Right atrium auricular region (tissue), 2 donors: ENCODE measurements around the gene OTUD3. TPM values are rescaled to one million over a fixed set of nuclear protein-coding genes. Genes with fewer than 3 reads are reported as not detected.
"Not testable (repeated sequence)": the region's sequence is repeated elsewhere in the genome, so short reads cannot be mapped to it uniquely, and the experiment has no call there.

ENCODE experiments used
- DNase-seq: peaks from one replicate; pipeline ENCODE4 v3.0.0-alpha.2; 2019; ENCODE audit warnings: low spot score
- H3K27ac ChIP-seq, 2 donors: fragments of 200-600 bp; sonication (generic); 1 replicate in 1 of 2; 2 replicates in 1 of 2; pipeline ENCODE4 v1.5.1; 2016 to 2019
- H3K27me3 ChIP-seq, 2 donors: fragments of 200-600 bp; sonication (generic); one replicate each; pipeline versions ENCODE4 v1.5.1 to v1.6.0; 2017 to 2019
- H3K36me3 ChIP-seq: fragments of 200-600 bp; sonication (generic); one replicate; pipeline ENCODE4 v1.5.1; 2016
- H3K4me1 ChIP-seq, 2 donors: fragments of 200-600 bp; sonication (generic); one replicate each; pipeline versions ENCODE4 v1.5.1 to v1.6.0; 2017 to 2019
- H3K4me3 ChIP-seq, 2 donors: fragments of 200-600 bp; sonication (generic); 1 replicate in 1 of 2; 2 replicates in 1 of 2; pipeline ENCODE4 v1.5.1; 2017 to 2019; ENCODE audit warnings: mild to moderate bottlenecking in 1 of 2, moderate library complexity in 1 of 2
- H3K9me3 ChIP-seq, 2 donors: fragments of 200-600 bp; sonication (generic); one replicate each; pipeline ENCODE4 v1.5.1; 2019
- total RNA-seq, 2 donors: library from RNA; depleted of rRNA; stranded (reverse); fragments of >200 nt; gene quantifications; one replicate each; pipeline ENCODE4 v1.1.0, GENCODE V29; 2016
- TF ChIP-seq, protein P1 (sequence below), 2 donors: fragments of 200-600 bp; sonication (generic); IDR thresholded peaks; one replicate each; pipeline ENCODE4 v1.5.1; 2019; ENCODE audit warnings: antibody characterized with exemption in 2 of 2

Gene OTUD3
- total RNA-seq, 2 donors from 2014 or later = 2.4 to 31.6 TPM

DNA sequence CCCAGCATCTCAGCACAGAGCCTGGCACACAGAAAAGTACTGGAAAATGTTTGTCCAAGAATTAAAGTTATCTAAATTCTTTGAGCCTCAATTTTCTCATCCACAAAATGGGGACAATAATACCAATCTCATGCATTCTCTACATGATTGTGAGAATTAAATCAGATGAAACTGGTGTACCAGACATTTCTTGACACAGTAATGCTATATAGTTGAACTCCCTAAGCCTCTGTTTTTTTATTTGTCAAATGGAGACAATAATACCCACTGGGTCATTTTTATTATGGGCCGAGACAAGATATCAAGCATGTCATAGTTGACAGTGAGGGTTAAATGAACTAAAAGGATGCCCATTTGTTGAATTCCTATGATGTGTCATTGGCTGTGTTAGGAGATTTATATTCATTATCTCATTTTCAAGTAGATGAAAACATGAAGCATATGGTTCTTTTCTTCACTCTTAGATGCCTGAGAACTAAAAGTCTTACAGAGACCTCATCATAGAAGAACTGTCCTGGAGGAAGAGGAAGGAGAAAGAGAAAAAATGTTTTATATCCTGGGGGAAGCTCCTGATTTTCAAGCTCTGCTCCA lies 17.5 kb upstream of the OTUD3 start:
- Histone ChIP-seq H3K27ac (no peak overlapping the region), H3K4me1 (no peaks in the 10 kb centered on the region), H3K27me3 (no peaks in the 10 kb centered on the region), H3K4me3 (no peak overlapping the region), H3K36me3 (no peaks in the 10 kb centered on the region), H3K9me3 (peaks cover 0 to 22% of the 10 kb centered on the region in 2 donors)
- no peak for DNase-seq
- TF ChIP-seq, protein P1, sequence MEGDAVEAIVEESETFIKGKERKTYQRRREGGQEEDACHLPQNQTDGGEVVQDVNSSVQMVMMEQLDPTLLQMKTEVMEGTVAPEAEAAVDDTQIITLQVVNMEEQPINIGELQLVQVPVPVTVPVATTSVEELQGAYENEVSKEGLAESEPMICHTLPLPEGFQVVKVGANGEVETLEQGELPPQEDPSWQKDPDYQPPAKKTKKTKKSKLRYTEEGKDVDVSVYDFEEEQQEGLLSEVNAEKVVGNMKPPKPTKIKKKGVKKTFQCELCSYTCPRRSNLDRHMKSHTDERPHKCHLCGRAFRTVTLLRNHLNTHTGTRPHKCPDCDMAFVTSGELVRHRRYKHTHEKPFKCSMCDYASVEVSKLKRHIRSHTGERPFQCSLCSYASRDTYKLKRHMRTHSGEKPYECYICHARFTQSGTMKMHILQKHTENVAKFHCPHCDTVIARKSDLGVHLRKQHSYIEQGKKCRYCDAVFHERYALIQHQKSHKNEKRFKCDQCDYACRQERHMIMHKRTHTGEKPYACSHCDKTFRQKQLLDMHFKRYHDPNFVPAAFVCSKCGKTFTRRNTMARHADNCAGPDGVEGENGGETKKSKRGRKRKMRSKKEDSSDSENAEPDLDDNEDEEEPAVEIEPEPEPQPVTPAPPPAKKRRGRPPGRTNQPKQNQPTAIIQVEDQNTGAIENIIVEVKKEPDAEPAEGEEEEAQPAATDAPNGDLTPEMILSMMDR (IDR thresholded peaks at IDR 0.05) = no peak

DNA sequence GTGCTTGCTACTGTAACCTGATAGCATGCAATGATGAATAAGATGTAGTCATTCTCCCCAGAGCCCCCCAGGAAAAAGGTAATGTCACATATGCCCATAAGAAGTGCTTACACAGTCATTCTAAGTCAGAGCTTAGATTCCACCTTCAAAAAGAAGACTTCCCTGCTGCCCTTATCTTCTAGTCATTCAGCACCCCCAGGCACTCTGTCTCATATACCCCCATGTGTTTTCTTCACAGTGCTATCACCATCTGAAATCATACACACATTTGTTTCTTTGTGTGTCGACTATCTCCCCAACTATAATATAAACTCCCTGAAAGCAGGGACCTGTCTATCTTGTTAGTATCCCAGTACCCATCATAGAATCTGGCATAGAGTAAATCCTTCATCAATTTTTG lies 16.2 kb upstream of the OTUD3 start:
- H3K36me3 ChIP-seq = no peaks in the 10 kb centered on the region
- no peaks in the 10 kb centered on the region for H3K4me1 ChIP-seq
- H3K27ac ChIP-seq = no peak overlapping the region
- no peak overlapping the region for H3K4me3 ChIP-seq
- H3K9me3 ChIP-seq = peaks cover 0 to 22% of the 10 kb centered on the region in 2 donors
- TF ChIP-seq, protein P1 (IDR thresholded peaks at IDR 0.05) = no peak
- no peak for DNase-seq
- H3K27me3 ChIP-seq = no peaks in the 10 kb centered on the region

DNA sequence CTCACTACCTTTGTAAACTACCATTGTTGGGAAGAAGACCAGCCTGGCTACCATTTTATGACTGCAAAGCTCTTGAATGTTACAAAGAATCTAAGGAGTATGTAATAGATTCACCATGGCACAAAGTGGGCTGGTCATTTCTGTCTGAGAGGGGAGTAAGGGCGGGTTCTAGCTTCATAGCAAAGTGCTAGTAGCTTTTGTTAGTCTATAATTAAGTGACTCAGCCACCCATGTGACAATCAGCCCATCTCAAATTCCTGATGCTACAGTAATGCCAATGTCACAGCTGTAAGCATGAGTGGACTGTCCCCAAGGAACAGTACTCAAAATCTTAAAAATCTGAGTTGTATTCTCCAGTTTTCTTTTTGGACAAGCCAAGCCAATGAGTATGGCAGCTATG lies 15.4 kb upstream of the OTUD3 start:
- H3K27ac ChIP-seq = no peak overlapping the region

DNA sequence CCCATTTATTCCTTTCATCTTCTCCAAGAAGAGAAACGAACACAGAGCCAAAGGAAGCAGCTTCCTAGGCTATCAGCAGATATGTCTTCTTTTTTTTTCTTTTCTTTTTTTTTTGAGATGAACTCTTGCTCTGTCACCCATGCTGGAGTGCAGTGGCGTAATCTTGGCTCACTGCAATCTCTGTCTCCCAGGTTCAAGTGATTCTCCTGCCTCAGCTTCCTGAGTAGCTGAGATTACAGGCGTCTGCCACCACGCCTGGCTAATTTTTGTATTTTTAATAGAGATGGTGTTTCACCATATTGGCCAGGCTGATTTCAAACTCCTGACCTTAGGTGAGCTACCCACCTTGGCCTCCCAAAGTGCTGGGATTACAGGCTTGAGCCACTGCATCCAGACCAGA lies 13.6 kb upstream of the OTUD3 start:
- not testable (repeated sequence) for H3K27me3 ChIP-seq, DNase-seq, H3K4me3 ChIP-seq, H3K27ac ChIP-seq, H3K36me3 ChIP-seq, H3K9me3 ChIP-seq, H3K4me1 ChIP-seq

More for the DNA sequence above, 15.4 kb upstream of the OTUD3 start:
- TF ChIP-seq, protein P1 (IDR thresholded peaks at IDR 0.05) = no peak
- H3K4me3 ChIP-seq = no peak overlapping the region
- no peaks in the 10 kb centered on the region for H3K27me3 ChIP-seq
- DNase-seq = no peak
- H3K36me3 ChIP-seq = no peaks in the 10 kb centered on the region
- H3K4me1 ChIP-seq = no peaks in the 10 kb centered on the region
- H3K9me3 ChIP-seq = peaks cover 0 to 22% of the 10 kb centered on the region in 2 donors

DNA sequence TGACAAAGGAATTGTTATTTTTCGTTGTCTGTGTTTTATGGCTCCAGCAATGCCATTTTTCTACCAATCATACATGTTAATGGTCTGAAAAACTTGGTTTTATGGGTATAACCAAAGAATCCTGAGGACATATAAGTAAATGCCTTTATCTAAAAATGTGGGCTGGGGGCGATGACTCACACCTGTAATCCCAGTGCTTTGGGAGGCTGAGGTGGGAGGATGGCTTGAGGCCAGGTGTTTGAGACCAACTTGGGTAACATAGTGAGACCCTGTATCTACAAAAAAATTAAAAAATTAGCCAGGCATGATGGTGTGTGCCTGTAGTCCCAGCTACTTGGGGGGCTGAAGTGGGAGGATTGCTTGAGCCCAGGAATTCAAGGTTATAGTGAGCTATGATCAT lies 12.7 kb upstream of the OTUD3 start:
- H3K4me1 ChIP-seq, H3K9me3 ChIP-seq, DNase-seq, H3K27ac ChIP-seq, H3K36me3 ChIP-seq, H3K4me3 ChIP-seq, H3K27me3 ChIP-seq: not testable (repeated sequence)

DNA sequence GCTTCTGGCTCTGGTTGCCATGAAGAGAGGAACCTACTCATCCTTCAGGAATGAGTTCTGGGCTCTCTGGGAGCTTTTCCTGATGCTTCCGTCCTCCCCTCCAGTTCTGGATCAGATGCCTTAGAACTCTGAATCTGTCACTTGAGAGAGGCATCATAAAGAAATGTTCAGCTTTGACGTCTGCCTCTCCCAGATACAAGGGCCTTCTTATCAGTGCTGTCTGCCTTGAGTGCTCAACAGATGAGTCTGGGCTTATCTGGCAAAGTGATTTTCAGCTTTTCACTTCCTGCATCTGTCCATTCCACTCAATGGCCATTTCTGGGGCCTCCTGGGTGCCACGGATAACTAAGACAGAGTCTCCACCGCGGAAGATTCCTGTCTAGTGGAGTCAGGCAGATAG lies 12.3 kb upstream of the OTUD3 start:
- no peaks in the 10 kb centered on the region for H3K4me1 ChIP-seq
- H3K36me3 ChIP-seq = no peaks in the 10 kb centered on the region
- H3K4me3 ChIP-seq = no peak overlapping the region
- peaks cover 0 to 8% of the 10 kb centered on the region in 2 donors for H3K9me3 ChIP-seq
- DNase-seq = no peak
- no peak overlapping the region for H3K27ac ChIP-seq
- no peaks in the 10 kb centered on the region for H3K27me3 ChIP-seq
- TF ChIP-seq, protein P1 (IDR thresholded peaks at IDR 0.05) = no peak

DNA sequence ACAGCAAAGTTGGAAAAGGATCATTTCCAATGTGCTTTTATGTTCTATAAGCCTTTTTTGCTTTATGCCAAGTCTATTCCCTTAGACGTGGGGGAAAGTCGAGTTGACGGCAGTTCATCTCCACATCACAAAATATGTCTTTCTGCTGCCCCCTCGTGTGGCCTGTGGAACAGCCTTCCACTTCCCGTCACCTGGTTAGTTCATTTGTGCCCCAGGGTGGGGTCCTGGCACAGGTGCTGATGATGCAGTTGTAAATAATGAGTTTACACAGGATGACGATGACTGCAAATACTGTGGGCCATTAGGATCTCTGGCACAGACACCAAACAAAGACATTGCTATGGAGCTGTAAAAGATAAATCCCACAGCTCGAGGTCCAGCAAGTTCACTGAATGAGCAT lies 10.0 kb upstream of the OTUD3 start:
- Histone ChIP-seq H3K27me3 (no peaks in the 10 kb centered on the region), H3K36me3 (no peaks in the 10 kb centered on the region), H3K4me3 (no peak overlapping the region), H3K4me1 (no peaks in the 10 kb centered on the region), H3K9me3 (no peaks in the 10 kb centered on the region), H3K27ac (no peak overlapping the region)
- DNase-seq = no peak
- TF ChIP-seq, protein P1 (IDR thresholded peaks at IDR 0.05) = no peak
